Measurements from ENCODE around the gene HIVEP1. TPM values are rescaled to one million over a fixed set of nuclear protein-coding genes. Genes with fewer than 3 reads are reported as not detected.
A peak's percentile ranks its signal among the peaks of the same experiment; 100 is the strongest.

HIVEP1 gene
- total and polyA plus RNA-seq, 2 of the 13 experiments (the other 11 are each of a cell fraction or from before 2014, with no cell fraction given) = 7.4 to 9.9 TPM

DNA sequence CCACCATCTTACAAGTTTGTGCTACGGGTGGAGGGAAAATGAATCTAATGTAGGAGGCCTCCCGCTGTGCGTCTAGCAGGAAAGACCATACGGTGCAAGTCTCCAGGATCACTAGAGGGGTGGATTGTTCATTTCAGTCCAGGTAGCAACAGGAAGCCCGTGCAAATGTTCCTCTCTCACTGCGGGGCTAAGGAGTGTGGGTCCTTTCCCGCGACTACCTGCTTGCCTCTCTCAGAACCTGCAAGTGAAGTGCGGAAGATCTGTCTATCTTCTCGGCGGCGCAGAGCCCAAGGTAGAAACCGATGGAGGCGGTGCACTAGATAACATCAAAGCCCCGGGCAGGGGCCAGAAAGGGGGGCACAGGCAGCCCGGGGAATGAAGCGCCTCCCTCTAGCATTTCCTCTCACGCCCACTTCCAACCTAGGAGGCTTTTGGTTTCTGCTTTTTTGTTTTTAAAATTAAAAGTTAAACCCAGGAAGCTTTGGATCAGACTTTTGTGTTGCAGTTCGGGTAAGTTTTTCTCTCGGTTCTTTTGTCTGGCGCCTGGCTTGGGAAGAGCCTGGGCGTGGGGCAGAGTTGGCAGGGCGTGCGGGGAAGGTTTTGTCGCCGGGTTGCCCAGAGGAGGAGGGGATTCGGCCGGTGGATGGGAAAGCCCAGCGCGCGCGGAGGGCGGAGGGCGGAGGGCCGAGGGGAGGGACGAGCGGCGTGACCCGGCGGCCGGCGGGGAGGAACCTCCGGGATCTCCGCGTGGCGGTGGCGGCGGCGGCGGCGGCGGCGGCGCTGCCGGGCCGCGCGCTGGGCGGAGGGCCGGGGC lies 3.5 kb upstream of the HIVEP1 start (continued):
- TF ChIP-seq, protein P1, sequence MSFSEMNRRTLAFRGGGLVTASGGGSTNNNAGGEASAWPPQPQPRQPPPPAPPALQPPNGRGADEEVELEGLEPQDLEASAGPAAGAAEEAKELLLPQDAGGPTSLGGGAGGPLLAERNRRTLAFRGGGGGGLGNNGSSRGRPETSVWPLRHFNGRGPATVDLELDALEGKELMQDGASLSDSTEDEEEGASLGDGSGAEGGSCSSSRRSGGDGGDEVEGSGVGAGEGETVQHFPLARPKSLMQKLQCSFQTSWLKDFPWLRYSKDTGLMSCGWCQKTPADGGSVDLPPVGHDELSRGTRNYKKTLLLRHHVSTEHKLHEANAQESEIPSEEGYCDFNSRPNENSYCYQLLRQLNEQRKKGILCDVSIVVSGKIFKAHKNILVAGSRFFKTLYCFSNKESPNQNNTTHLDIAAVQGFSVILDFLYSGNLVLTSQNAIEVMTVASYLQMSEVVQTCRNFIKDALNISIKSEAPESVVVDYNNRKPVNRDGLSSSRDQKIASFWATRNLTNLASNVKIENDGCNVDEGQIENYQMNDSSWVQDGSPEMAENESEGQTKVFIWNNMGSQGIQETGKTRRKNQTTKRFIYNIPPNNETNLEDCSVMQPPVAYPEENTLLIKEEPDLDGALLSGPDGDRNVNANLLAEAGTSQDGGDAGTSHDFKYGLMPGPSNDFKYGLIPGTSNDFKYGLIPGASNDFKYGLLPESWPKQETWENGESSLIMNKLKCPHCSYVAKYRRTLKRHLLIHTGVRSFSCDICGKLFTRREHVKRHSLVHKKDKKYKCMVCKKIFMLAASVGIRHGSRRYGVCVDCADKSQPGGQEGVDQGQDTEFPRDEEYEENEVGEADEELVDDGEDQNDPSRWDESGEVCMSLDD (CRISPR knock-in tag; IDR thresholded peaks at IDR 0.05; ENCODE audit: borderline replicate concordance) = no peak
- TF ChIP-seq GTF3A (CRISPR knock-in tag; conservative IDR thresholded peaks at IDR 0.05) = no peak
- TF ChIP-seq ZNF629 (CRISPR knock-in tag; conservative IDR thresholded peaks at IDR 0.05) = no peak
- TF ChIP-seq, protein P2, sequence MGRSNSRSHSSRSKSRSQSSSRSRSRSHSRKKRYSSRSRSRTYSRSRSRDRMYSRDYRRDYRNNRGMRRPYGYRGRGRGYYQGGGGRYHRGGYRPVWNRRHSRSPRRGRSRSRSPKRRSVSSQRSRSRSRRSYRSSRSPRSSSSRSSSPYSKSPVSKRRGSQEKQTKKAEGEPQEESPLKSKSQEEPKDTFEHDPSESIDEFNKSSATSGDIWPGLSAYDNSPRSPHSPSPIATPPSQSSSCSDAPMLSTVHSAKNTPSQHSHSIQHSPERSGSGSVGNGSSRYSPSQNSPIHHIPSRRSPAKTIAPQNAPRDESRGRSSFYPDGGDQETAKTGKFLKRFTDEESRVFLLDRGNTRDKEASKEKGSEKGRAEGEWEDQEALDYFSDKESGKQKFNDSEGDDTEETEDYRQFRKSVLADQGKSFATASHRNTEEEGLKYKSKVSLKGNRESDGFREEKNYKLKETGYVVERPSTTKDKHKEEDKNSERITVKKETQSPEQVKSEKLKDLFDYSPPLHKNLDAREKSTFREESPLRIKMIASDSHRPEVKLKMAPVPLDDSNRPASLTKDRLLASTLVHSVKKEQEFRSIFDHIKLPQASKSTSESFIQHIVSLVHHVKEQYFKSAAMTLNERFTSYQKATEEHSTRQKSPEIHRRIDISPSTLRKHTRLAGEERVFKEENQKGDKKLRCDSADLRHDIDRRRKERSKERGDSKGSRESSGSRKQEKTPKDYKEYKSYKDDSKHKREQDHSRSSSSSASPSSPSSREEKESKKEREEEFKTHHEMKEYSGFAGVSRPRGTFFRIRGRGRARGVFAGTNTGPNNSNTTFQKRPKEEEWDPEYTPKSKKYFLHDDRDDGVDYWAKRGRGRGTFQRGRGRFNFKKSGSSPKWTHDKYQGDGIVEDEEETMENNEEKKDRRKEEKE (IDR thresholded peaks at IDR 0.05) = no peak
- TF ChIP-seq KLF6 (CRISPR knock-in tag; IDR thresholded peaks at IDR 0.05) = peak; percentile 57
- no peak for TF ChIP-seq SCMH1 (CRISPR knock-in tag; IDR thresholded peaks at IDR 0.05; ENCODE audit: borderline replicate concordance)
- TF ChIP-seq ZFY (CRISPR knock-in tag; IDR thresholded peaks at IDR 0.05) = no peak; the same call in none of the 2 replicates
- no peak for TF ChIP-seq HNRNPK (IDR thresholded peaks at IDR 0.05; ENCODE audit: low read depth, low read length, poor library complexity, severe bottlenecking)
- TF ChIP-seq SMAD1 (CRISPR knock-in tag; IDR thresholded peaks at IDR 0.05; ENCODE audit: borderline replicate concordance, low read depth) = no peak
- TF ChIP-seq SNRNP70 (IDR thresholded peaks at IDR 0.05; ENCODE audit: low read depth, low read length) = no peak
- TF ChIP-seq ZSCAN25 (CRISPR knock-in tag; IDR thresholded peaks at IDR 0.05) = peak; percentile 71; the same call in 1 of the 2 replicates
- 0 out of 2 replicates have a peak, but pooled peaks have one; percentile 4 for TF ChIP-seq CEBPG (CRISPR knock-in tag; IDR thresholded peaks at IDR 0.05)
- TF ChIP-seq, protein P3, sequence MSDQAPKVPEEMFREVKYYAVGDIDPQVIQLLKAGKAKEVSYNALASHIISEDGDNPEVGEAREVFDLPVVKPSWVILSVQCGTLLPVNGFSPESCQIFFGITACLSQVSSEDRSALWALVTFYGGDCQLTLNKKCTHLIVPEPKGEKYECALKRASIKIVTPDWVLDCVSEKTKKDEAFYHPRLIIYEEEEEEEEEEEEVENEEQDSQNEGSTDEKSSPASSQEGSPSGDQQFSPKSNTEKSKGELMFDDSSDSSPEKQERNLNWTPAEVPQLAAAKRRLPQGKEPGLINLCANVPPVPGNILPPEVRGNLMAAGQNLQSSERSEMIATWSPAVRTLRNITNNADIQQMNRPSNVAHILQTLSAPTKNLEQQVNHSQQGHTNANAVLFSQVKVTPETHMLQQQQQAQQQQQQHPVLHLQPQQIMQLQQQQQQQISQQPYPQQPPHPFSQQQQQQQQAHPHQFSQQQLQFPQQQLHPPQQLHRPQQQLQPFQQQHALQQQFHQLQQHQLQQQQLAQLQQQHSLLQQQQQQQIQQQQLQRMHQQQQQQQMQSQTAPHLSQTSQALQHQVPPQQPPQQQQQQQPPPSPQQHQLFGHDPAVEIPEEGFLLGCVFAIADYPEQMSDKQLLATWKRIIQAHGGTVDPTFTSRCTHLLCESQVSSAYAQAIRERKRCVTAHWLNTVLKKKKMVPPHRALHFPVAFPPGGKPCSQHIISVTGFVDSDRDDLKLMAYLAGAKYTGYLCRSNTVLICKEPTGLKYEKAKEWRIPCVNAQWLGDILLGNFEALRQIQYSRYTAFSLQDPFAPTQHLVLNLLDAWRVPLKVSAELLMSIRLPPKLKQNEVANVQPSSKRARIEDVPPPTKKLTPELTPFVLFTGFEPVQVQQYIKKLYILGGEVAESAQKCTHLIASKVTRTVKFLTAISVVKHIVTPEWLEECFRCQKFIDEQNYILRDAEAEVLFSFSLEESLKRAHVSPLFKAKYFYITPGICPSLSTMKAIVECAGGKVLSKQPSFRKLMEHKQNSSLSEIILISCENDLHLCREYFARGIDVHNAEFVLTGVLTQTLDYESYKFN (CRISPR knock-in tag; conservative IDR thresholded peaks at IDR 0.05) = peak; percentile 80
- TF ChIP-seq HNRNPUL1 (IDR thresholded peaks at IDR 0.05; ENCODE audit: low read depth, low read length) = no peak

Measured in HepG2 (cell line).